Heart left ventricle (tissue), 13 donors: ENCODE results near the gene SNIP1.

Source experiments
- POLR2A ChIP-seq, 2 donors: fragments of 450-650 bp; IDR thresholded peaks; one replicate each; pipeline ENCODE4 v1.6.1; 2017; ENCODE audit warnings: antibody characterized with exemption in 2 of 2, mild to moderate bottlenecking in 2 of 2, moderate library complexity in 2 of 2
- TF ChIP-seq, protein P1 (sequence below), 12 donors: fragments of 200-600 bp; sonication (generic) in 4 of 12; IDR thresholded peaks; one replicate each; pipeline versions ENCODE4 v1.5.0 to v1.8.0; 2018 to 2022; ENCODE audit warnings: antibody characterized with exemption in 12 of 12, mild to moderate bottlenecking in 5 of 12
- donor health status: ischemic (EF 13 %, LVEDD 7.1; RV severe dilation, severe dysfunction).
- donor health status: DM: no; HTN: yes; CAD: no.
- donor health status: DM: no; HTN: no; CAD: no.
- donor health status: ischemic (EF 25% LVEDD 6.9; RV normal size, moderate dysfunction).
- donor health status: ischemic (EF 25% LVEDD 5.7; RV mildly dilated, moderate dysfunction).
- donor health status: ischemic (EF 35%, LVEDD 5.7; RV mildly dilated, moderate dysfunction).
- donor health status: nonischemic (EF 11% LVEDD 7.7; RV severe dilation, severe dysfunction).
- donor health status: DM: yes; HTN: yes; CAD: no.
- donor health status: PGD.
- donor health status: ischemic (EF 29% LVEDD 5.4; RV normal size, mild dysfunction).
- donor health status: nonischemic (EF 23%, LVEDD 6.1; RV moderate dilation, normal function).

DNA sequence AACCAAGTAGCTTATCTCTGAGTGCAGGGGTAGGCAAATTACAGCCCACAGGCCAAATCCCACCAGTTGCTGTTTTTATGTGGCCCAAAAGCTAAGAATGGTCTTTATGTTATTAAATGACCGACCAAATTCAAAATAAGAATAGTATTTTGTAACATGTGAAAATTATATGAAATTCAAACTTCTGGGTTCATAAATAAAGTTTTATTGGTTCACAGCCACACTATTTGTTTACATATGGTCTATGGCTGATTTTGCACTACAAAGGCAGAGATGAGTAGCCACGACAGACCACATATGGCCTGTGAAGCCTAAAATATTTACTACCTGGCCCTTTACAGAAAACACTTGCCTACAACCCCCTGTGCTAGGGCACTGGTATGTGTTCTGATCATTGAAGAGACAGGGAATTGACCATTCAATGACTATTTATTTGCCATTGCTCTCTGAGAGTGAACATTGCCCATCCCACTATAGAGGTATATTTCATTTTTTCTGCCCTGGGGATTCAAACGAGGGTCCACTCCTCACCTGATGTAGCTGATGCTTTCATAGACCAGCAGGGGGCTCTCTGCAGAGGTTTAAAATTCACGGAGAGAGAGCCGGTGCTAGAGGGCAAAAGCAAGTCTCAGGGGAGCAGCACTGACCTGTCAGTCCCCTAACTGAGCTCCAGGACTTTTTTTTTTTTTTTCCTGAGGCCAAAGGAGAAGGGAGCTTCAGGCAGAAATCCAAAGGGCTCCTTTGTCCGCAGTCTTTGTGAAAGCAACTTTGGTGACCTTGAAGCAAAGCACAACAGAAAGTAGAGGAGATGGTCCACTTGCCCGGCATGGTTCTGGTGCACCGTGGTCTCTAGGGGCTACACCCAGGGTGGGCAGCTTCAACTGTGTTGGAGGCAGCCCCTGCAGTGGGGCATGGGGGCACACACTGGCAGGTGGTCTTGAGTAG is 48.9 kb upstream of the SNIP1 start:
- TF ChIP-seq, protein P1, sequence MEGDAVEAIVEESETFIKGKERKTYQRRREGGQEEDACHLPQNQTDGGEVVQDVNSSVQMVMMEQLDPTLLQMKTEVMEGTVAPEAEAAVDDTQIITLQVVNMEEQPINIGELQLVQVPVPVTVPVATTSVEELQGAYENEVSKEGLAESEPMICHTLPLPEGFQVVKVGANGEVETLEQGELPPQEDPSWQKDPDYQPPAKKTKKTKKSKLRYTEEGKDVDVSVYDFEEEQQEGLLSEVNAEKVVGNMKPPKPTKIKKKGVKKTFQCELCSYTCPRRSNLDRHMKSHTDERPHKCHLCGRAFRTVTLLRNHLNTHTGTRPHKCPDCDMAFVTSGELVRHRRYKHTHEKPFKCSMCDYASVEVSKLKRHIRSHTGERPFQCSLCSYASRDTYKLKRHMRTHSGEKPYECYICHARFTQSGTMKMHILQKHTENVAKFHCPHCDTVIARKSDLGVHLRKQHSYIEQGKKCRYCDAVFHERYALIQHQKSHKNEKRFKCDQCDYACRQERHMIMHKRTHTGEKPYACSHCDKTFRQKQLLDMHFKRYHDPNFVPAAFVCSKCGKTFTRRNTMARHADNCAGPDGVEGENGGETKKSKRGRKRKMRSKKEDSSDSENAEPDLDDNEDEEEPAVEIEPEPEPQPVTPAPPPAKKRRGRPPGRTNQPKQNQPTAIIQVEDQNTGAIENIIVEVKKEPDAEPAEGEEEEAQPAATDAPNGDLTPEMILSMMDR (IDR thresholded peaks at IDR 0.05) = peak; percentile 37 to 67 (median 58)
- TF ChIP-seq POLR2A (IDR thresholded peaks at IDR 0.05) = no peak
